H1 (cell line): ENCODE data around the gene MRPL50. TPM values are rescaled to one million over a fixed set of nuclear protein-coding genes. Genes with fewer than 3 reads are reported as not detected.

Source experiments
- CTCF ChIA-PET: fragments of 300-600 bp; sonication (Branson Sonifier 250); formaldehyde crosslinking; loops from one replicate; lab custom pipeline; 2021; ENCODE audit not compliant: partially characterized antibody; lab: Charles Lee
- POLR2A ChIA-PET: fragments of 300-600 bp; sonication (Branson Sonifier 250); formaldehyde crosslinking; loops from one replicate; lab custom pipeline; 2021; ENCODE audit warnings: inconsistent platforms; ENCODE audit not compliant: partially characterized antibody; lab: Charles Lee
- DNase-seq, 2 experiments: peaks; one replicate each; pipeline versions ENCODE4 v3.0.0 to v3.0.0-alpha.2; 2010 to 2022; ENCODE audit warnings: low spot score in 2 of 2, low read depth in 1 of 2, mixed read lengths in 1 of 2
- FAIRE-seq: peaks from 2 replicates; lab custom pipeline; 2011; peaks lifted over from hg19 to GRCh38; lab: Jason Lieb, UNC
- H2AFZ ChIP-seq: 2 replicates; pipeline ENCODE4 v1.8.1; 2012; ENCODE audit warnings: low read length, inconsistent platforms
- H2AK5ac ChIP-seq: 2 replicates; pipeline ENCODE4 v1.6.1; 2013; ENCODE audit warnings: low read depth, low read length
- H2BK120ac ChIP-seq: replicated peaks from 2 replicates; pipeline ENCODE3; 2013; ENCODE audit warnings: low read depth, low read length, inconsistent platforms
- H2BK12ac ChIP-seq: 2 replicates; pipeline ENCODE4 v1.6.1; 2013; ENCODE audit warnings: low read depth, low read length
- H2BK15ac ChIP-seq: 2 replicates; pipeline ENCODE4 v1.6.1; 2013; ENCODE audit warnings: low read length
- H2BK20ac ChIP-seq: 2 replicates; pipeline ENCODE4 v1.6.1; 2013; ENCODE audit warnings: low read length
- H2BK5ac ChIP-seq: 2 replicates; pipeline ENCODE4 v1.6.1; 2013; ENCODE audit warnings: low read depth, low read length
- H3K14ac ChIP-seq: 2 replicates; pipeline ENCODE4 v1.6.1; 2013; ENCODE audit warnings: inconsistent platforms; ENCODE audit not compliant: insufficient read length
- H3K18ac ChIP-seq: 2 replicates; pipeline ENCODE4 v1.6.1; 2013; ENCODE audit warnings: low read length; ENCODE audit errors: extremely low read depth
- H3K23ac ChIP-seq: 2 replicates; pipeline ENCODE4 v1.6.1; 2013; ENCODE audit warnings: inconsistent platforms; ENCODE audit not compliant: insufficient read length
- H3K23me2 ChIP-seq: 2 replicates; pipeline ENCODE4 v1.6.1; 2013; ENCODE audit warnings: low read depth, low read length
- H3K27ac ChIP-seq: 2 replicates; pipeline ENCODE4 v1.6.1; 2011; ENCODE audit warnings: low read depth, low read length, inconsistent platforms
- H3K27me3 ChIP-seq, 4 experiments: replicated peaks in 1 of 4; 1 replicate in 1 of 4; 2 replicates in 3 of 4; pipeline versions ENCODE4 v1.6.1 to v1.8.1; 2011 to 2013; ENCODE audit warnings: low read length in 3 of 4, mild to moderate bottlenecking in 3 of 4, inconsistent platforms in 2 of 4, mixed read lengths in 2 of 4, moderate library complexity in 1 of 4; ENCODE audit not compliant: control insufficient read depth in 3 of 4, insufficient read depth in 3 of 4; ENCODE audit errors: extremely low read depth in 1 of 4
- H3K36me3 ChIP-seq, 4 experiments: 2 replicates each; pipeline versions ENCODE4 v1.6.1 to v1.8.1; 2011 to 2013; ENCODE audit warnings: mild to moderate bottlenecking in 4 of 4, low read length in 3 of 4, moderate library complexity in 2 of 4, control low read depth in 1 of 4, inconsistent platforms in 1 of 4; ENCODE audit not compliant: insufficient read depth in 4 of 4, control insufficient read depth in 2 of 4
- H3K4ac ChIP-seq: replicated peaks from 2 replicates; pipeline ENCODE3; 2013; ENCODE audit warnings: low read length, low read depth, mixed read lengths, inconsistent platforms; ENCODE audit not compliant: insufficient read length
- H3K4me1 ChIP-seq, 4 experiments: replicated peaks in 1 of 4; 1 replicate in 1 of 4; 2 replicates in 3 of 4; pipeline versions ENCODE4 v1.6.1 to v1.8.1; 2011 to 2013; ENCODE audit warnings: low read length in 3 of 4, inconsistent platforms in 2 of 4, mixed read lengths in 1 of 4; ENCODE audit not compliant: insufficient read depth in 4 of 4, control insufficient read depth in 3 of 4
- H3K4me2 ChIP-seq, 2 experiments: 2 replicates each; pipeline versions ENCODE4 v1.6.1 to v1.8.1; 2011 to 2013; ENCODE audit warnings: low read depth in 2 of 2, low read length in 2 of 2, control low read depth in 1 of 2, inconsistent platforms in 1 of 2, mild to moderate bottlenecking in 1 of 2; ENCODE audit not compliant: insufficient read depth in 1 of 2
- H3K4me3 ChIP-seq, 4 experiments: fragments of 200-600, 300-600 bp in 1 of 4; sonication (generic), shearing (Covaris generic), sonication (Bioruptor Twin) in 1 of 4; 2 replicates each; pipeline versions ENCODE4 v1.5.1 to v1.8.1; 2011 to 2016; ENCODE audit warnings: low read length in 4 of 4, low read depth in 3 of 4, control low read depth in 2 of 4, inconsistent platforms in 2 of 4, mild to moderate bottlenecking in 2 of 4, mixed read lengths in 1 of 4, moderate library complexity in 1 of 4; ENCODE audit not compliant: insufficient read depth in 2 of 4; ENCODE audit errors: extremely low read depth in 1 of 4
- H3K56ac ChIP-seq: replicated peaks from 2 replicates; pipeline ENCODE3; 2013; ENCODE audit warnings: low read depth, mild to moderate bottlenecking, mixed read lengths, low read length, inconsistent platforms; ENCODE audit not compliant: insufficient read length
- H3K79me1 ChIP-seq: 2 replicates; pipeline ENCODE4 v1.6.1; 2013; ENCODE audit warnings: low read depth, low read length, control low read depth
- H3K79me2 ChIP-seq, 2 experiments: 2 replicates each; pipeline versions ENCODE4 v1.6.1 to v1.8.1; 2012 to 2013; ENCODE audit warnings: low read length in 2 of 2, mild to moderate bottlenecking in 2 of 2, inconsistent platforms in 1 of 2; ENCODE audit not compliant: insufficient read depth in 2 of 2, control insufficient read depth in 1 of 2
- H3K9ac ChIP-seq, 4 experiments: replicated peaks in 1 of 4; 1 replicate in 1 of 4; 2 replicates in 3 of 4; pipeline versions ENCODE4 v1.6.1 to v1.8.1; 2011 to 2013; ENCODE audit warnings: low read depth in 3 of 4, low read length in 3 of 4, control low read depth in 2 of 4, mild to moderate bottlenecking in 2 of 4, moderate library complexity in 2 of 4, inconsistent platforms in 1 of 4; ENCODE audit errors: extremely low read depth in 1 of 4
- H3K9me3 ChIP-seq, 2 experiments: 2 replicates each; pipeline versions ENCODE4 v1.6.1 to v1.8.1; 2012 to 2013; ENCODE audit warnings: mild to moderate bottlenecking in 2 of 2, moderate library complexity in 2 of 2, control low read depth in 1 of 2, inconsistent platforms in 1 of 2, low read depth in 1 of 2, low read length in 1 of 2, mixed read lengths in 1 of 2; ENCODE audit not compliant: insufficient read depth in 2 of 2
- H4K20me1 ChIP-seq, 2 experiments: replicated peaks in 1 of 2; 2 replicates each; pipeline versions ENCODE3 to v1.8.1; 2011 to 2013; ENCODE audit warnings: inconsistent platforms in 2 of 2, low read length in 2 of 2, mild to moderate bottlenecking in 1 of 2; ENCODE audit not compliant: insufficient read depth in 2 of 2, control insufficient read depth in 1 of 2
- H4K5ac ChIP-seq: 2 replicates; pipeline ENCODE4 v1.6.1; 2013; ENCODE audit warnings: low read length, low read depth, mixed read lengths, inconsistent platforms; ENCODE audit not compliant: insufficient read length
- H4K8ac ChIP-seq: 2 replicates; pipeline ENCODE4 v1.8.0; 2013; ENCODE audit warnings: mild to moderate bottlenecking, moderate library complexity, low read length, inconsistent platforms; ENCODE audit not compliant: insufficient read depth; ENCODE audit errors: extremely low read depth
- H4K91ac ChIP-seq: replicated peaks from 2 replicates; pipeline ENCODE3; 2013; ENCODE audit warnings: low read length, mixed read lengths, inconsistent platforms; ENCODE audit not compliant: insufficient read length
- BRCA1 ChIP-seq: IDR thresholded peaks from 2 replicates; pipeline ENCODE4 v1.6.1; 2012; ENCODE audit warnings: low read depth, low read length, improper control_type of control experiment
- EGR1 ChIP-seq: IDR thresholded peaks from 2 replicates; pipeline ENCODE4 v1.6.1; 2011; ENCODE audit warnings: low read depth, low read length, borderline replicate concordance
- EZH2 ChIP-seq: fragments of 200-600 bp; sonication (generic); IDR thresholded peaks from 2 replicates; pipeline ENCODE4 v1.7.1; 2012; ENCODE audit warnings: low read depth, mild to moderate bottlenecking, moderate library complexity, low read length, inconsistent platforms; ENCODE audit not compliant: severe bottlenecking
- GTF2F1 ChIP-seq: IDR thresholded peaks from 2 replicates; pipeline ENCODE4 v1.6.1; 2012; ENCODE audit warnings: low read depth, low read length, improper control_type of control experiment, borderline replicate concordance
- HDAC2 ChIP-seq, 2 experiments: fragments of 300-600 bp in 1 of 2; sonication (generic) in 1 of 2; IDR thresholded peaks; 2 replicates each; pipeline ENCODE4 v1.6.1; 2011 to 2012; ENCODE audit warnings: low read depth in 2 of 2, low read length in 2 of 2, mild to moderate bottlenecking in 2 of 2, moderate library complexity in 2 of 2, borderline replicate concordance in 1 of 2, inconsistent platforms in 1 of 2
- TBP ChIP-seq: IDR thresholded peaks from 2 replicates; pipeline ENCODE4 v1.6.1; 2011; ENCODE audit warnings: low read depth, low read length, improper control_type of control experiment
- WGBS, 2 experiments: shearing (Covaris generic) in 1 of 2; methylation state at CpG; one replicate each; pipeline versions ENCODE4 v1.1.6 to v1.1.7; 2013 to 2015; ENCODE audit warnings: low lambda C conversion rate in 2 of 2, mixed read lengths in 2 of 2, inconsistent platforms in 1 of 2, low coverage in 1 of 2, missing lambda C conversion rate in 1 of 2; ENCODE audit not compliant: insufficient replicate concordance in 2 of 2, insufficient coverage in 1 of 2, insufficient read length in 1 of 2; ENCODE audit errors: extremely low coverage in 1 of 2, missing lambda C conversion rate in 1 of 2; 5-methylcytosine and 5-hydroxymethylcytosine counted together
- polyA plus RNA-seq, 7 experiments: library from polyadenylated mRNA; depleted of rRNA in 3 of 7; stranded (reverse) in 5 of 7; unstranded in 2 of 7; fragments of >200 nt in 5 of 7; fragments of 200-250 nt in 2 of 7; gene quantifications; 1 replicate in 5 of 7; 2 replicates in 1 of 7; 4 replicates in 1 of 7; pipeline versions ENCODE4 v1.2.1 to v1.2.3, GENCODE V29; 2011 to 2013; ENCODE audit warnings: missing spikeins in 2 of 7, mixed read lengths in 2 of 7
- total RNA-seq: library from RNA; stranded (reverse); fragmentation: NEBNext Ultra II Directional; extraction: Animal tissue kit (Norgen Biotek cat#: 25700); gene quantifications from 2 replicates; pipeline ENCODE4 v1.2.1, GENCODE V29; 2021

Gene MRPL50
- total and polyA plus RNA-seq, 2 of the 8 experiments (the other 6 are each of a cell fraction or from before 2014, with no cell fraction given): 17.8 to 25.1 TPM

DNA sequence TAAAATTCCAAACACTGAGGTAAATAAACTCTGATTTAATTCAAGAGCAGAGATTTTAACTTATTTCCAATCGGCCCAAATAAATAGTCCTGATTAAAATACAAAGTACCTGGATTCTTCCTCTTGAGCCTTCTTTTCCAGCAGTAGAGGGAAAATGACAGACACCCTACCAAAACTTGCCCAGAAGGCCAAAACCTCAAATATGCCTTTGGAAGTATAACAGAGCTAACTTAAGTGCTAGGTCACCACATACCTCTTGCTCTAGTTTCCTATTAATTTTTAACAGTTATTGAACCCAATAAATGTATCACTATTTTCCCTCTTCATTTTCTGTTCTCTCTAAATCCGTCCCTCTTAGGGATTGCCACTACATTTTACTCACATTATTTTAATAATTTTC is 15.1 kb downstream of the MRPL50 start:
- no peak overlapping the region; the same call in 1 of the 2 replicates for H3K18ac ChIP-seq
- H4K20me1 ChIP-seq: no peaks in the 10 kb centered on the region
- no peak overlapping the region for H4K8ac ChIP-seq
- no peak overlapping the region for H2BK5ac ChIP-seq
- no peak overlapping the region for H3K9ac ChIP-seq
- DNase-seq: no peak
- H2BK20ac ChIP-seq: no peak overlapping the region
- no peak overlapping the region for H4K91ac ChIP-seq
- no peaks in the 10 kb centered on the region for H3K79me2 ChIP-seq
- peak overlapping the region in 1 of 4 experiments; percentile 2; a peak in 1 of 8 replicates for H3K4me3 ChIP-seq
- no peak overlapping the region for H2BK15ac ChIP-seq
- no peak overlapping the region for H3K23ac ChIP-seq
- H2AK5ac ChIP-seq: no peak overlapping the region
- FAIRE-seq: no peak
- H4K5ac ChIP-seq: no peak overlapping the region
- no peak overlapping the region for H2AFZ ChIP-seq
- H3K9me3 ChIP-seq: peaks cover 6 to 14% of the 10 kb centered on the region in 2 experiments; a peak in 2 of 4 replicates
- WGBS, 2 experiments: 77% methylated on average over 2 of the region's 2 CpGs; no CpG with 5 or more reads in 1 of the 2 experiments
- no peak overlapping the region for H3K4me2 ChIP-seq
- no peak overlapping the region for H2BK120ac ChIP-seq
- H3K27me3 ChIP-seq: no peaks in the 10 kb centered on the region
- TF ChIP-seq BRCA1 (no peak), EGR1 (no peak), HDAC2 (IDR thresholded peaks at IDR 0.05; ENCODE audit: borderline replicate concordance in 1 of 2, low read depth in 2 of 2, low read length in 2 of 2) (no peak), GTF2F1 (no peak), EZH2 (no peak), TBP (no peak)
- TF ChIP-seq, all 59 proteins: peak for 0
- ChIA-PET POLR2A (interaction anchor here (1.0 to 2.6 kb wide), 2 partner anchors 13 to 15 kb away, joined by 4 to 9 read pairs; partner anchors contain the start of genes MRPL50 and ZNF189), CTCF (interaction anchor here (1.1 kb wide), 1 partner anchor 13 kb away, joined by 3 read pairs; no protein-coding TSS in a partner anchor)
- no peaks in the 10 kb centered on the region for H3K23me2 ChIP-seq
- H3K4ac ChIP-seq: no peak overlapping the region
- no peak overlapping the region for H3K27ac ChIP-seq
- peaks cover 0 to 3% (median 0%) of the 10 kb centered on the region in 4 experiments; a peak in 3 of 7 replicates for H3K4me1 ChIP-seq
- no peak overlapping the region for H3K14ac ChIP-seq
- no peaks in the 10 kb centered on the region for H3K79me1 ChIP-seq
- H3K56ac ChIP-seq: no peak overlapping the region
- H2BK12ac ChIP-seq: no peak overlapping the region
- H3K36me3 ChIP-seq: peaks cover 0 to 18% (median 0%) of the 10 kb centered on the region in 4 experiments; a peak in 3 of 8 replicates
